ENCODE results near the gene RUSF1. TPM values are rescaled to one million over a fixed set of nuclear protein-coding genes. Genes with fewer than 3 reads are reported as not detected.
A peak's percentile ranks its signal among the peaks of the same experiment; 100 is the strongest.
"Not testable (repeated sequence)": the region's sequence is repeated elsewhere in the genome, so short reads cannot be mapped to it uniquely, and the experiment has no call there.

The RUSF1 gene
- polyA plus RNA-seq, 2 donors = 31.6 to 52.1 TPM

DNA sequence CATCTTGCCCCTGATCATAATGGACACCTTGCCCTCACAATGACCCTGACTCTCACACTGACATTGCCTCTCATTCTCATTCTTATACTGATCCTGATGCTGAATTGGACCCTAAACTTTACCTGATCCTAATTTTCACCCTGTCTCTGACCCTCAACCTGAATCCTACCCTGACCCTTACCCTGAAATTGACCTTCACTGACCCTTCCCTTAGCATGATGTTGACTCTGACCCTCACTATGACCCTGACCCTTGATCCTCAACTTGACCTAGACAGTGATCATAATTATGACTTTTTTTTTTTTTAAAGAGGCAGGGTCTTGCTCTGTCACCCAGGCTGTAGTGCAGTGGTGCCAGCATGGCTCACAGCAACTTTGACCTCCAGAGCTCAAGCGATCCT lies 22.9 kb upstream of the RUSF1 start:
- Histone ChIP-seq H3K36me3 (ENCODE audit: control insufficient read depth in 2 of 2, insufficient read depth in 2 of 2, low read length in 1 of 2) (no peaks in the 10 kb centered on the region), H3K4me3 (ENCODE audit: low read depth in 1 of 2, low read length in 2 of 2) (no peak overlapping the region), H3K9me3 (ENCODE audit: control insufficient read depth in 2 of 2, insufficient read depth in 1 of 2, low read depth in 1 of 2, low read length in 1 of 2) (no peaks in the 10 kb centered on the region), H3K27ac (ENCODE audit: low read depth in 2 of 2, low read length in 1 of 2) (no peak overlapping the region), H3K27me3 (ENCODE audit: control insufficient read depth in 1 of 2, insufficient read depth in 2 of 2, low read length in 2 of 2) (no peaks in the 10 kb centered on the region), H3K4me1 (ENCODE audit: control insufficient read depth in 2 of 2, insufficient read depth in 2 of 2, low read length in 1 of 2) (peaks cover 5 to 10% of the 10 kb centered on the region in 2 donors)
- 91 to 95% methylated on average over 1 of the region's 1 CpG for WGBS, 2 donors

DNA sequence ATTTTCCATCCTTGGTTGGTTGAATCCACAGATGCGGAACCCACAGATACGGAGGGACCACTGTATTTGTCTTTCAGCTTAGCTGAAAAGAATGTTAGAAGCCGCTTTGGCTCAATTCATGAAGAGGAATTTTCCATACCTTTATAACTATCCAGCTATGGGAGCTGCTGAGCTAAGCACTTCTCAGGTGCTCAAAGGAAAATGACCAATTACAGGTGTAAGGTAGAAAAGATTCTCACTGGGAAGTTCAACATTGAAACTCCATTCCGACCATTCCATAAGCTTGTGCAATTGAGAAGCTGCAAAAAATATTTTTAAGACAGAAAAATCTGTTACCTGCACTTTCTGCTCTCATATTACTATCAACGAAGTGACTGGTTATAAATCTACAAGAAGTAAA lies 22.2 kb upstream of the RUSF1 start:
- 65 to 67% methylated on average over 5 of the region's 5 CpGs for WGBS, 2 donors
- H3K27ac ChIP-seq (ENCODE audit: low read depth in 2 of 2, low read length in 1 of 2) = no peak overlapping the region
- no peaks in the 10 kb centered on the region for H3K27me3 ChIP-seq (ENCODE audit: control insufficient read depth in 1 of 2, insufficient read depth in 2 of 2, low read length in 2 of 2)
- no peaks in the 10 kb centered on the region for H3K36me3 ChIP-seq (ENCODE audit: control insufficient read depth in 2 of 2, insufficient read depth in 2 of 2, low read length in 1 of 2)
- H3K4me3 ChIP-seq (ENCODE audit: low read depth in 1 of 2, low read length in 2 of 2) = no peak overlapping the region
- no peaks in the 10 kb centered on the region for H3K9me3 ChIP-seq (ENCODE audit: control insufficient read depth in 2 of 2, insufficient read depth in 1 of 2, low read depth in 1 of 2, low read length in 1 of 2)
- H3K4me1 ChIP-seq (ENCODE audit: control insufficient read depth in 2 of 2, insufficient read depth in 2 of 2, low read length in 1 of 2) = peaks cover 5 to 10% of the 10 kb centered on the region in 2 donors

DNA sequence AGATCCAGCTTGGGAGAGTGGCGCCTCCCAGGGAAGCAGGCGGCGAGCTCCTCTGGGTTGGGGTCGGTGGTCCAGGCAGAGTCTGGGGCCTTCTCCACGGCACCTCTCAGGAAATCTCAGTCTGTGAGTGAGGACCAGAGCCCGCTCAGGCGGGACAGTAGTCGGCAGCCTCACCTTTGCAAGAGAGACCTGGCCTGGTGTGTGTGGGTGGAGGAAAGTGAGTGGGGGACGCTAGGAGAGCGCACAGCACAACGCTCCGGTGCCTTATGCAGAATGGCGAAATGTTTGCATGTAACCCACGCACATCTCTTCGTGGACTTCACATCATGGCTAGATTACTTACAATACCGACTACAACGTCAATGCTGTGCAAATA lies 21.7 kb upstream of the RUSF1 start:
- Histone ChIP-seq H3K27me3 (ENCODE audit: control insufficient read depth in 1 of 2, insufficient read depth in 2 of 2, low read length in 2 of 2) (no peaks in the 10 kb centered on the region), H3K27ac (ENCODE audit: low read depth in 2 of 2, low read length in 1 of 2) (no peak overlapping the region), H3K36me3 (ENCODE audit: control insufficient read depth in 2 of 2, insufficient read depth in 2 of 2, low read length in 1 of 2) (no peaks in the 10 kb centered on the region), H3K4me1 (ENCODE audit: control insufficient read depth in 2 of 2, insufficient read depth in 2 of 2, low read length in 1 of 2) (peaks cover 5 to 10% of the 10 kb centered on the region in 2 donors), H3K9me3 (ENCODE audit: control insufficient read depth in 2 of 2, insufficient read depth in 1 of 2, low read depth in 1 of 2, low read length in 1 of 2) (no peaks in the 10 kb centered on the region), H3K4me3 (ENCODE audit: low read depth in 1 of 2, low read length in 2 of 2) (peak overlapping the region; percentile 31 to 43)
- 17 to 24% methylated on average over 17 of the region's 17 CpGs for WGBS, 2 donors

DNA sequence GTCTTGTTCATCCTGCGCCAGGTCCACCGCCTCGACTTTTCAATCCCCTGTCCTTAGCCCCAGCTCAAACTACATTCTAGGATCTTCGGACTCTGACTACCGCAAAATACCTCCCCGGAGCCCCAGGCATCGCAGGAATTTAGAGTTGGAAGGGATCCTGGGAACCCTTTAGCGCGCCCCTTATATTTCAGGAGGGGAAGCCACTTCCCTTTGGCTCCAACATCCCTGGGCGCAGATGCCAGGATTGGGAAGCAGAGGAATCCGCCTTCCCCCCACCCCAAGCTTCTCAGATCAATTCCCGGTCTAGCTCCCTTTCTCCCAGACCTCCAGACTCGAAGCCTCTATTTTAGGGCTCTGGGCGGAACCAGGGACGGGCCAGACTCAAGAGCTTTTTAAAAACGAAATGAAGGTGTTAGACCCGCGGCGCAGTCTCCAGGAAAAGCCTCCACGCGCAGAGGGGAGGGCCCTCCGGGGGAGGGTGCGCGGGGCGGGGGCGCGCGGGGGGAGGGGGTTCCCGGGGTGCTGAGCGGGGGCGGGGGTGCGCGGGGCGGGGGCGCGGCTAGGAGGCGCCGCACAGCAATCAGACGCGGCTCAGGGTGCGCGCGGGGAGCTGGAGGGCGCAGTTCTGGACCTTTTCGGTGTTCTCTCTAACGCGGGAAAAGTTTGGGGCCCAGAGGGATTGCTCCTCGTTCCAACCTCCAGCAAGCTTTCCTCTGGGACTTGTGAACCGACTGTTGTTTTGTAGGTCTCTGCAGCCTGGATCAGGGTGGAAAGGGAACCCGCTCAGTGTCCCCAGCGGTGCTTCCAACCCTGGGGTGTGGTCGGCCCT lies 21.1 kb upstream of the RUSF1 start:
- H3K9me3 ChIP-seq (ENCODE audit: control insufficient read depth in 2 of 2, insufficient read depth in 1 of 2, low read depth in 1 of 2, low read length in 1 of 2) = no peaks in the 10 kb centered on the region
- H3K4me3 ChIP-seq (ENCODE audit: low read depth in 1 of 2, low read length in 2 of 2) = peak overlapping the region; percentile 31 to 43
- H3K36me3 ChIP-seq (ENCODE audit: control insufficient read depth in 2 of 2, insufficient read depth in 2 of 2, low read length in 1 of 2) = no peaks in the 10 kb centered on the region
- peaks cover 5 to 10% of the 10 kb centered on the region in 2 donors for H3K4me1 ChIP-seq (ENCODE audit: control insufficient read depth in 2 of 2, insufficient read depth in 2 of 2, low read length in 1 of 2)
- no peaks in the 10 kb centered on the region for H3K27me3 ChIP-seq (ENCODE audit: control insufficient read depth in 1 of 2, insufficient read depth in 2 of 2, low read length in 2 of 2)
- 3 to 5% methylated on average over 35 to 52 of the region's 52 CpGs for WGBS, 2 donors
- no peak overlapping the region for H3K27ac ChIP-seq (ENCODE audit: low read depth in 2 of 2, low read length in 1 of 2)

- peaks cover 5 to 10% of the 10 kb centered on the region in 2 donors for H3K4me1 ChIP-seq (ENCODE audit: control insufficient read depth in 2 of 2, insufficient read depth in 2 of 2, low read length in 1 of 2)
- peak overlapping the region in 1 of 2 donors; percentile 43 for H3K4me3 ChIP-seq (ENCODE audit: low read depth in 1 of 2, low read length in 2 of 2)
These were observed 20.4 kb upstream of the RUSF1 start for GRCh38 chr16:31528523-31529107.

GRCh38 chr16:31527734-31528274 lies 19.6 kb upstream of the RUSF1 start, which contains the start of gene AHSP:
Gene AHSP, plus strand, starts transcription at chr16:31527900. Its CDS starts 240 bp downstream, at chr16:31528140.
- H3K36me3 ChIP-seq (ENCODE audit: control insufficient read depth in 2 of 2, insufficient read depth in 2 of 2, low read length in 1 of 2) = no peaks in the 10 kb centered on the region
- H3K27ac ChIP-seq (ENCODE audit: low read depth in 2 of 2, low read length in 1 of 2) = no peak within 1 kb of the TSS
- WGBS, 2 donors = 60 to 62% methylated on average over 6 of the region's 6 CpGs
- H3K27me3 ChIP-seq (ENCODE audit: control insufficient read depth in 1 of 2, insufficient read depth in 2 of 2, low read length in 2 of 2) = no peaks in the 10 kb centered on the region
- H3K4me3 ChIP-seq (ENCODE audit: low read depth in 1 of 2, low read length in 2 of 2) = no peak within 1 kb of the TSS
- peaks cover 5 to 10% of the 10 kb centered on the region in 2 donors for H3K4me1 ChIP-seq (ENCODE audit: control insufficient read depth in 2 of 2, insufficient read depth in 2 of 2, low read length in 1 of 2)
- H3K9me3 ChIP-seq (ENCODE audit: control insufficient read depth in 2 of 2, insufficient read depth in 1 of 2, low read depth in 1 of 2, low read length in 1 of 2) = no peaks in the 10 kb centered on the region

More at GRCh38 chr16:31528523-31529107, 20.4 kb upstream of the RUSF1 start:
- Histone ChIP-seq H3K9me3 (ENCODE audit: control insufficient read depth in 2 of 2, insufficient read depth in 1 of 2, low read depth in 1 of 2, low read length in 1 of 2) (no peaks in the 10 kb centered on the region), H3K27me3 (ENCODE audit: control insufficient read depth in 1 of 2, insufficient read depth in 2 of 2, low read length in 2 of 2) (no peaks in the 10 kb centered on the region), H3K27ac (ENCODE audit: low read depth in 2 of 2, low read length in 1 of 2) (no peak overlapping the region), H3K36me3 (ENCODE audit: control insufficient read depth in 2 of 2, insufficient read depth in 2 of 2, low read length in 1 of 2) (no peaks in the 10 kb centered on the region)
- 35 to 40% methylated on average over 11 of the region's 11 CpGs for WGBS, 2 donors

GRCh38 chr16:31525113-31525512 lies 16.9 kb upstream of the RUSF1 start:
- no peak overlapping the region for H3K27ac ChIP-seq (ENCODE audit: low read depth in 2 of 2, low read length in 1 of 2)

DNA sequence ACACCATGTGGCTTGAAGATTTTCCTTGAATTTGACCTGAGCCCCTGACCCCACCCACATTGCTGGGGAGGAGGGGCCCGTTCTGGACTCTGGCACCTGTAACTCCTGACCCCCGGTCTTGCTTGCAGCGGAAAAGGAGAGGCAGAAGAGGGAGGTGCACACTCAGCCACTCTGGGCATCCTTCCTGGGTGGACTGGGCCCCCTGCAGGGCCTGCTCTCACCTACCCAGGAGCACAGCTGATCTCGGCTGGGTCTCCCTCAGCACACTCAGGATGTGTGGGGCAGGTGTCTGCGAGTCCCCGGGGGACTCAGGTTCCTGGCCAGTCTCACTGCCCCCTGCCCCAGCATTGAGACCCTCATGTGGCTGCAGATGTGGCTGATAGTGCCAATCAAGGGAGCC lies 15.6 kb upstream of the RUSF1 start:
- not testable (repeated sequence) for H3K27ac ChIP-seq (ENCODE audit: low read depth in 2 of 2, low read length in 1 of 2); H3K4me1 ChIP-seq (ENCODE audit: control insufficient read depth in 2 of 2, insufficient read depth in 2 of 2, low read length in 1 of 2); H3K9me3 ChIP-seq (ENCODE audit: control insufficient read depth in 2 of 2, insufficient read depth in 1 of 2, low read depth in 1 of 2, low read length in 1 of 2); H3K4me3 ChIP-seq (ENCODE audit: low read depth in 1 of 2, low read length in 2 of 2); H3K27me3 ChIP-seq (ENCODE audit: control insufficient read depth in 1 of 2, insufficient read depth in 2 of 2, low read length in 2 of 2); H3K36me3 ChIP-seq (ENCODE audit: control insufficient read depth in 2 of 2, insufficient read depth in 2 of 2, low read length in 1 of 2)
- 59 to 73% methylated on average over 3 of the region's 6 CpGs for WGBS, 2 donors

More at GRCh38 chr16:31525113-31525512, 16.9 kb upstream of the RUSF1 start:
- Histone ChIP-seq H3K36me3 (ENCODE audit: control insufficient read depth in 2 of 2, insufficient read depth in 2 of 2, low read length in 1 of 2) (no peaks in the 10 kb centered on the region), H3K4me3 (ENCODE audit: low read depth in 1 of 2, low read length in 2 of 2) (no peak overlapping the region), H3K9me3 (ENCODE audit: control insufficient read depth in 2 of 2, insufficient read depth in 1 of 2, low read depth in 1 of 2, low read length in 1 of 2) (no peaks in the 10 kb centered on the region), H3K4me1 (ENCODE audit: control insufficient read depth in 2 of 2, insufficient read depth in 2 of 2, low read length in 1 of 2) (peaks cover 5 to 10% of the 10 kb centered on the region in 2 donors), H3K27me3 (ENCODE audit: control insufficient read depth in 1 of 2, insufficient read depth in 2 of 2, low read length in 2 of 2) (no peaks in the 10 kb centered on the region)
- 88 to 92% methylated on average over 3 of the region's 3 CpGs for WGBS, 2 donors

DNA sequence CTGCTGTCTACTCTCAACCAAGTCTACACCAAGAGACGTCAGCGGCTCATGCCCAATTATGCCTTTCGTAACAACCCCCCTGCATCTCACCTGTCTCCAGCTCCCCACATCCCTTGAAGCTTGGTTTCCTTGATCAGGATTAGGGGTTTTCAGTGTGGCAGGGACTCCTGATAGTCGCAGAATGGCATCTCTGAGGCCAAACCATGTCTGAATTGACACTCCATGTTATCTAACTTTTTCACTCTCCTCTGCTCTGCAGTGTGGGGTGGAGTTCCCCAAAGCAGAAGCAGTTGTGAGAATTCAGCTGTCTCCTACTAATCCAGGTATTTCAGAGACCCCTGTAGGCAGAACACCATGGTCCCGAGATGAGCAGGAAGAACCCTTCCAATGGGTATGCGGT lies 13.9 kb upstream of the RUSF1 start:
- 91 to 92% methylated on average over 6 of the region's 6 CpGs for WGBS, 2 donors
- H3K4me3 ChIP-seq (ENCODE audit: low read depth in 1 of 2, low read length in 2 of 2) = no peak overlapping the region

More for the DNA sequence above, 13.9 kb upstream of the RUSF1 start:
- Histone ChIP-seq H3K36me3 (ENCODE audit: control insufficient read depth in 2 of 2, insufficient read depth in 2 of 2, low read length in 1 of 2) (no peaks in the 10 kb centered on the region), H3K9me3 (ENCODE audit: control insufficient read depth in 2 of 2, insufficient read depth in 1 of 2, low read depth in 1 of 2, low read length in 1 of 2) (no peaks in the 10 kb centered on the region), H3K27ac (ENCODE audit: low read depth in 2 of 2, low read length in 1 of 2) (no peak overlapping the region), H3K27me3 (ENCODE audit: control insufficient read depth in 1 of 2, insufficient read depth in 2 of 2, low read length in 2 of 2) (no peaks in the 10 kb centered on the region), H3K4me1 (ENCODE audit: control insufficient read depth in 2 of 2, insufficient read depth in 2 of 2, low read length in 1 of 2) (no peaks in the 10 kb centered on the region)
